Measurements from ENCODE around the gene CFAP206.

DNA sequence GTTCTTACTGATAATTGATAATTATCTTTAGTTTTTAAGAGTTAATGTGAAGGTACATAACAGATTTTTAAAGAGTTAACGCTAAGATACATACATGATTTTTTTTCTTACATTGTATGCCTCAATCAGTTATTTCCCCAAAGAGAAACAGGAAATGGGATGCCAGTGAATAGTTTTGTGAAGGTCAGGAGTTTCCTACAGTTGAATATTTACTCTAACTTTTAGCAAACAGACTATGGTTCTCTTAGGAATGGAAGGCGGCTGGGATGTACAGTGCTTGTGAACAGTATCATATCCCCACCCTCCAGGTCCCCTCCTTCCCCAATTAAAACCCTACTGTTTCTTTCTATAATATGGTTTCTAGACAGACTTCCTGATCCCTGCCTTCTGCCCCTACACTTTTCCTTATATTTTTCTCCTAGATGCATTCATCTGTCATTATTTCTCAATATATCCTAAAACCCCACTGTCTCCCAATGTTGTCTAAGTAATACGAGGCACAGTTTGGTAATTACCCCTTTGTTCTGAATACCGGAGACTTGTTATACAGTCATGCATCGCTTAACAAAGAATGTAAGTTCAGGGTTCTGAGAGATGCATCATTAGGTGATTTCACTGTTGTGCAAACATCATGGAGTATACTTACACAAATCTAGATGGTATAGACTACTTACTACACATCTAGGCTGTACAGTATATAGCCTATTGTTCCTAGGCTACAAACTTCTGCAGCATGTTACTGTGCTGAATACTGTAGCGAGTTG lies 94.2 kb downstream of the CFAP206 start:
- TF ChIP-seq, protein P1, sequence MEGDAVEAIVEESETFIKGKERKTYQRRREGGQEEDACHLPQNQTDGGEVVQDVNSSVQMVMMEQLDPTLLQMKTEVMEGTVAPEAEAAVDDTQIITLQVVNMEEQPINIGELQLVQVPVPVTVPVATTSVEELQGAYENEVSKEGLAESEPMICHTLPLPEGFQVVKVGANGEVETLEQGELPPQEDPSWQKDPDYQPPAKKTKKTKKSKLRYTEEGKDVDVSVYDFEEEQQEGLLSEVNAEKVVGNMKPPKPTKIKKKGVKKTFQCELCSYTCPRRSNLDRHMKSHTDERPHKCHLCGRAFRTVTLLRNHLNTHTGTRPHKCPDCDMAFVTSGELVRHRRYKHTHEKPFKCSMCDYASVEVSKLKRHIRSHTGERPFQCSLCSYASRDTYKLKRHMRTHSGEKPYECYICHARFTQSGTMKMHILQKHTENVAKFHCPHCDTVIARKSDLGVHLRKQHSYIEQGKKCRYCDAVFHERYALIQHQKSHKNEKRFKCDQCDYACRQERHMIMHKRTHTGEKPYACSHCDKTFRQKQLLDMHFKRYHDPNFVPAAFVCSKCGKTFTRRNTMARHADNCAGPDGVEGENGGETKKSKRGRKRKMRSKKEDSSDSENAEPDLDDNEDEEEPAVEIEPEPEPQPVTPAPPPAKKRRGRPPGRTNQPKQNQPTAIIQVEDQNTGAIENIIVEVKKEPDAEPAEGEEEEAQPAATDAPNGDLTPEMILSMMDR (IDR thresholded peaks at IDR 0.05): no peak
- TF ChIP-seq POLR2A (IDR thresholded peaks at IDR 0.05): no peak

All from right lobe of liver (tissue), 4 donors.